GM12864 (cell line): ENCODE measurements around the gene CAPN11.

Source experiments
- DNase-seq: peaks from one replicate; pipeline ENCODE4 v3.0.0-alpha.2; 2011; ENCODE audit warnings: low read depth
- H3K4me3 ChIP-seq: 2 replicates; pipeline ENCODE4 v1.5.1; 2011; ENCODE audit warnings: mild to moderate bottlenecking, low read depth, low read length, control low read depth
- TF ChIP-seq, protein P1 (sequence below): IDR thresholded peaks from 2 replicates; pipeline ENCODE4 v1.5.1; 2011; ENCODE audit warnings: low read depth, mild to moderate bottlenecking, moderate library complexity, low read length, control low read depth, inconsistent platforms; ENCODE audit errors: missing control alignments

Gene CAPN11

DNA sequence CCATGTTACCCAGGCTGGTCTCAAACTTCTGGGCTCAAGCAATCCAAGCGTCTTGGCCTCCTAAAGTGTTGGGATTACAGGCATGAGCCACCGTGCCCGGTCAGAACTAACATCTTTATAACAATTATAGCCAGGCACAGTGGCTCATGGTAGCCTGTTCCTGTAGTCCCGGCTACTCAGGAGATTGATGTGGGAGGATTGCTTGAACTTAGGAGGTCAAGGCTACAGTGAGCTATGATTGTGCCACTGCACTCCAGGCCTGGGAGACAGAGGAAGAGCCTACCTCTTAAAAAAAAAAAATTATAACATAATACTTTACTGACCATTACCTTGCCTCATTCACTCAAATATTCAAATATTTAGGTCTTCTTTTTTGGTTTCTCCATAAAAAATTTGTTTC lies 41.3 kb downstream of the CAPN11 start:
- TF ChIP-seq, protein P1, sequence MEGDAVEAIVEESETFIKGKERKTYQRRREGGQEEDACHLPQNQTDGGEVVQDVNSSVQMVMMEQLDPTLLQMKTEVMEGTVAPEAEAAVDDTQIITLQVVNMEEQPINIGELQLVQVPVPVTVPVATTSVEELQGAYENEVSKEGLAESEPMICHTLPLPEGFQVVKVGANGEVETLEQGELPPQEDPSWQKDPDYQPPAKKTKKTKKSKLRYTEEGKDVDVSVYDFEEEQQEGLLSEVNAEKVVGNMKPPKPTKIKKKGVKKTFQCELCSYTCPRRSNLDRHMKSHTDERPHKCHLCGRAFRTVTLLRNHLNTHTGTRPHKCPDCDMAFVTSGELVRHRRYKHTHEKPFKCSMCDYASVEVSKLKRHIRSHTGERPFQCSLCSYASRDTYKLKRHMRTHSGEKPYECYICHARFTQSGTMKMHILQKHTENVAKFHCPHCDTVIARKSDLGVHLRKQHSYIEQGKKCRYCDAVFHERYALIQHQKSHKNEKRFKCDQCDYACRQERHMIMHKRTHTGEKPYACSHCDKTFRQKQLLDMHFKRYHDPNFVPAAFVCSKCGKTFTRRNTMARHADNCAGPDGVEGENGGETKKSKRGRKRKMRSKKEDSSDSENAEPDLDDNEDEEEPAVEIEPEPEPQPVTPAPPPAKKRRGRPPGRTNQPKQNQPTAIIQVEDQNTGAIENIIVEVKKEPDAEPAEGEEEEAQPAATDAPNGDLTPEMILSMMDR, result no peak
- H3K4me3 ChIP-seq, result no peak overlapping the region
- DNase-seq, result no peak

DNA sequence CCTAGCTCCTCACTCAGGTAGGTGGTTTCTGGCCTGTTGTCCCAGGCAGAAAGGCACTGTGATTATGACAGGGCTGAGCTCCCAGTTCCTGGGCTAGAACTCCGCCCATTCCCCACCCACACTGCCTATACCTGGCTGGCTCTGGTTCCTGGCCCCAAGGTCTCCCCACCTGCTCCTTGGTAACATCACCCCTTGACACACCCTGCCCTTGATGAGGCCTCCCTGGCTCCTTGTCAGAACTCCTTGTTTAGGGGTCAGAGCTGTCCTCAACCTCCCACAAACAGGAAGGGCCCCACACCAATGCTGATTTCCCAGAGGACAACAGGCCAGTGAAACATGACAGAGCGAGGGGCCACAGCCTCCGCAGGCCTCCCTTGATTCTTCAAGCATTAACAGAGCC lies 42.6 kb downstream of the CAPN11 start:
- no peak for DNase-seq
- TF ChIP-seq, protein P1, result no peak
- no peak overlapping the region for H3K4me3 ChIP-seq

DNA sequence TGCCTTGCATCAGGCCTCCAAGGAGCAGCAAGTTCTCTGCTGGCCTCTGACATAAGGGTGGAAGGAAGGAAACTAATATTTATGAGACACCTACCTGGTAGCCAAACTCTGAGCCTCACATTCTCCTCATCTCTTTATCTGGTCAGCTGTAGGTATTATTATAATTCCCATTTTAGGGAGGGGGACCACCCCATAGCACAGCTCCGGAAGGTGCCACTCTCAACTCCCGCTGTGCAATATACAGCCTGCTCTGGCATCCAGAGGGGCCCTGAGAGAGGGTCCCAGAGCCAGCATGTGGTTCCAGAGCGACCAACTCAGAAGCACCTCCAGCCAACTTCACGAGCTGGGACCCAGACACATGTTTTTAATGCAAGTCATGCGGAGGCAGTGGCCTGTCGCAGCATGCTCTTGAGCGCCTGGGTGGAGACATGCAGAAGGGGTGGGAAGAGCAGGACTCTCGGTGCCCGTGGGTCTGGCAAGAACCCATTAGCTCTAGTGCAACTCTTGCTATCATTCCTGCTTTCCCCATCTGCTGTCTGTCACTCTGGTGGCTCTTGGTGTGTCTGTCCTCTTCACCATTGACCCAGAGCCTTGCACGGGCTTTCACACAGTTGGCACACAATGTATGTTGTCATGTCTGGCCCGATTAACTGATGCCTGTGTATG lies 43.2 kb downstream of the CAPN11 start:
- no peak for DNase-seq
- TF ChIP-seq, protein P1, result no peak
- no peak overlapping the region for H3K4me3 ChIP-seq

DNA sequence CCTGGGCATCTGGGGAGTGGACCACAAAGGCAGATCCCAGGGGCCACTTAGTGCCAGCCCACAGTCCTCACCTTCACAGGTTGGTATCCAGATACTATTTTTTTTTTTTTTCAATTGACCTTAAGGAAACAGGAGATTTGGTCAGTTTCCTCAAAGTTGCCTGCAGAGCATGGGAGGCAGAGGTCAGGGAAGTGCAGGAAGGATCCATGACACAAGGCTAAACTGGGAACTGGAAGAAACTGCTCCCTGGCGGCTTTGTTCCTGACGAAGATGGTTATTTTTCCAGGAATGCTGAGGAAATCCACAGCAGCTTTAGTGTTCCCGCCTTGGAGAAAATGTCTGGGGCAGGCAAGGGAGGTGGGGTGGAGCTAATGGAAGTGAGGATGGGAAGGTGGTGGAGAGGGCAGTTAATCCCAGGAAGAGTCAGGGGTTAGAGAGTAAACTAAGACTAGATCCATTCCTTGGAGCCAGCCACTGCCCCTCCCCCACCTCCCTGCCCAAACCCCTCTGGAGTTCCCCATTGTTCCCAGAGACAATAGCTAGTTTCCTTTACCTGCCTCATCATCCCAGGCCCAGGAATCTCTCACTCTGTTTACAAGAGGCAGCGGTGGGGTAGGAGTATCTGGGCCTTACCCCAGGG lies 43.8 kb downstream of the CAPN11 start:
- DNase-seq, result no peak
- H3K4me3 ChIP-seq, result no peak overlapping the region
- TF ChIP-seq, protein P1, result no peak

DNA sequence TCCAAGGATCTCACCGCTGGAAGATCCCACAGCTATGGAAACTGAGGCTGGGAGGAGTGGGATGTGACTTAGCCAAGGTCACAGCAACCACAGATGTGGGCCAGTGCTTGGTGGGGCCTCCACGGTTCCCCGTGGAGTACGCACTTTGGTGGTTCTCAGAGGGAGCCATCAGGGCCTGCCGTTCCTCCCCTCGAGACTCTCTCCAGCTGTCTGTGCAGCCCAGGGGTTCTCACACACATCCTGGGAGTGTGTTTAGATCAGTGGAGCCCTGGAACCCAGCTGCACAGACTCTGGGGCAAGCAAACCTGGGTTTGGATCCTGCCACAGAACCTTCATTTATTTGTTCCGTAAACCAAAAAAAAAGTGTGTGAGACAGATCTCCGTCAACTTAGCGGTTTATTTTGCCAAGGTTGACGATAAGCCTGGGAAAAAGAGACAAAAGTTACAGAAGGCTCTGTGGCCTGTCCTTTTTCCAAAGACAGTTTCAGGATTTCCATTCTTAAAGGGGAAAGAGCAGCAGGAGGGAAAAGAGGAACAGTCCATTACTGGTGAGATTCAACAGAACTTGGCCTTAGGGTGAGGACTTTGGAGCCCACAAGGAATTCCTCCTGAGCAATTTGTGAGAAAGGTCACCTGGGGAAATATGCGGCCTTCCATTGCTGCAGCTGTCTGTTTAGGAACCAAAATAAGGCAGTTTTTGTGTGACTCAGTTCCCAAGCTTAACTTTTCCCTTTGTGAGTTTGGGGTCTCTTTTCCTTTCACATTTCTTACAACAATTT lies 44.5 kb downstream of the CAPN11 start:
- no peak overlapping the region for H3K4me3 ChIP-seq
- no peak for DNase-seq
- TF ChIP-seq, protein P1, result no peak

DNA sequence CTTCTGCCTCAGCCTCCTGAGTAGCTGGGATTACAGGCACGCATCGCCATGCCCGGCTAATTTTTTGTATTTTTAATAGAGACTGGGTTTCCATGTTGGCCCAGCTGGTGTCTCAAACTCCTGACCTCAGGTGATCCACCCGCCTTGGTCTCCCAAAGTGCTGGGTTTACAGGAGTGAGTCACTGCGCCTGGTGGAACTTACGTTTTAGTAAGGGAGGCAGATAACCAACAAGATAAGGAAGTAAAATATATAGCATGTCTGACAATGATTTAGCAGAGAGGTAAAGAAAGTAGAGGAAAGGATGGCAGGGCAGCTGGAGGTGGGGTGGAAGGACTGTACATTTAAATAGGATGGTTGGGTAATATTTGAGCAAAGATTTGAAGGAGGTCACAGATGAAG lies 45.3 kb downstream of the CAPN11 start:
- no peak overlapping the region for H3K4me3 ChIP-seq
- no peak for DNase-seq
- TF ChIP-seq, protein P1, result no peak
